ENCODE results near the gene CDKN1B. TPM values are rescaled to one million over a fixed set of nuclear protein-coding genes. Genes with fewer than 3 reads are reported as not detected.

The CDKN1B gene
- total RNA-seq, 1 experiment from 2014 or later = 33.1 TPM

DNA sequence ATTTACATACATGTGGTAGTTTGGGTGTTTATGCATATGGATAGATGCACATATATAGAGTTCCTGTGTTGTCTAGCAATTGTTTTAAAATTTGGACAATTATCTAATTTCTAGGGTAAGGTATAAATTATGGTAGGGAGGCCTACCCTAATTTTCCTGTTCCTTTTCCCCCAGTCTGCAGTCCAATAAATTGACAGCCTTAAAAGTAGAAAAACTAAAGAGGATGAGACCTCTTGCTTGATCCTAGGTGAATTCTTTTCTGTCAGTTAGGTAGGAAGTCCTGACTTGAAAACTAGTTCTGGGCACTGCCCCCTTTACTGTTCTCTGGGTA, 2.1 kb upstream of the CDKN1B start:
- no peak overlapping the region for H2AFZ ChIP-seq (ENCODE audit: low read depth, low read length, poor library complexity, severe bottlenecking)
- no peak overlapping the region for H3K9ac ChIP-seq (ENCODE audit: low read length)

More for the DNA sequence above, 2.1 kb upstream of the CDKN1B start:
- TF ChIP-seq CTCF (IDR thresholded peaks at IDR 0.05 in 2 of 3, conservative IDR thresholded peaks at IDR 0.05 in 1 of 3; ENCODE audit: borderline replicate concordance in 1 of 3, insufficient read depth in 1 of 3, low read depth in 2 of 3, low read length in 2 of 3) = no peak
- TF ChIP-seq ZFX (IDR thresholded peaks at IDR 0.05) = no peak
- TF ChIP-seq YY1 (IDR thresholded peaks at IDR 0.05; ENCODE audit: extremely low read depth, insufficient replicate concordance, low read depth, low read length) = no peak
- TF ChIP-seq EZH2phosphoT487 (IDR thresholded peaks at IDR 0.05; ENCODE audit: borderline replicate concordance) = no peak
- TF ChIP-seq POLR2AphosphoS5 (IDR thresholded peaks at IDR 0.05; ENCODE audit: low read depth, low read length) = no peak
- no peak for TF ChIP-seq MAX (IDR thresholded peaks at IDR 0.05)
- TF ChIP-seq, protein P1, sequence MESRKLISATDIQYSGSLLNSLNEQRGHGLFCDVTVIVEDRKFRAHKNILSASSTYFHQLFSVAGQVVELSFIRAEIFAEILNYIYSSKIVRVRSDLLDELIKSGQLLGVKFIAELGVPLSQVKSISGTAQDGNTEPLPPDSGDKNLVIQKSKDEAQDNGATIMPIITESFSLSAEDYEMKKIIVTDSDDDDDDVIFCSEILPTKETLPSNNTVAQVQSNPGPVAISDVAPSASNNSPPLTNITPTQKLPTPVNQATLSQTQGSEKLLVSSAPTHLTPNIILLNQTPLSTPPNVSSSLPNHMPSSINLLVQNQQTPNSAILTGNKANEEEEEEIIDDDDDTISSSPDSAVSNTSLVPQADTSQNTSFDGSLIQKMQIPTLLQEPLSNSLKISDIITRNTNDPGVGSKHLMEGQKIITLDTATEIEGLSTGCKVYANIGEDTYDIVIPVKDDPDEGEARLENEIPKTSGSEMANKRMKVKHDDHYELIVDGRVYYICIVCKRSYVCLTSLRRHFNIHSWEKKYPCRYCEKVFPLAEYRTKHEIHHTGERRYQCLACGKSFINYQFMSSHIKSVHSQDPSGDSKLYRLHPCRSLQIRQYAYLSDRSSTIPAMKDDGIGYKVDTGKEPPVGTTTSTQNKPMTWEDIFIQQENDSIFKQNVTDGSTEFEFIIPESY (IDR thresholded peaks at IDR 0.05; ENCODE audit: extremely low read depth, insufficient replicate concordance, low read length) = no peak
- no peak for TF ChIP-seq ZNF274 (IDR thresholded peaks at IDR 0.05; ENCODE audit: low read depth, low read length)
- no peak for TF ChIP-seq JUND (IDR thresholded peaks at IDR 0.05)
- no peak for TF ChIP-seq FOSL1 (IDR thresholded peaks at IDR 0.05; ENCODE audit: low read depth)
- no peak for TF ChIP-seq RAD21 (IDR thresholded peaks at IDR 0.05; ENCODE audit: low read depth)
- no peak for TF ChIP-seq SIN3A (IDR thresholded peaks at IDR 0.05; ENCODE audit: low read depth)
- no peak overlapping the region for H3K4me3 ChIP-seq (replicated peaks in 1 of 2; ENCODE audit: low read depth in 1 of 2, low read length in 2 of 2)
- CTCF ChIA-PET = interaction anchor here (1.0 to 1.6 kb wide), 3 partner anchors 11 to 22 kb away, joined by 4 to 7 read pairs (median 6); no protein-coding TSS in a partner anchor
- no peaks in the 10 kb centered on the region for H3K9me2 ChIP-seq (ENCODE audit: insufficient read depth)
- H3K27me3 ChIP-seq (ENCODE audit: insufficient read depth, low read length) = no peaks in the 10 kb centered on the region
- no peak for DNase-seq (ENCODE audit: low read depth, low spot score)
- no peaks in the 10 kb centered on the region for H3K9me3 ChIP-seq (ENCODE audit: control insufficient read depth in 1 of 2, insufficient read depth in 1 of 2, low read depth in 1 of 2, low read length in 2 of 2)
- H3K4me1 ChIP-seq (ENCODE audit: control insufficient read depth in 1 of 2, insufficient read depth in 2 of 2, low read length in 2 of 2) = peaks cover 17 to 40% of the 10 kb centered on the region in 2 experiments; a peak in 3 of 4 replicates
- peak overlapping the region; percentile 98; the same call in 1 of the 2 replicates for H3K4me2 ChIP-seq (ENCODE audit: low read length)
- no peak for ATAC-seq
- H3K79me2 ChIP-seq (ENCODE audit: insufficient read depth, low read length) = peaks cover 29% of the 10 kb centered on the region
- no peaks in the 10 kb centered on the region for H4K20me1 ChIP-seq (ENCODE audit: insufficient read depth)
- peaks cover 7 to 11% of the 10 kb centered on the region in 2 experiments; a peak in 2 of 4 replicates for H3K36me3 ChIP-seq (ENCODE audit: control insufficient read depth in 1 of 2, insufficient read depth in 2 of 2, low read length in 2 of 2)
- POLR2A ChIA-PET = interaction anchor here (2.4 kb wide), 1 partner anchor 10 kb away, joined by 21 read pairs; no protein-coding TSS in a partner anchor
- BruUV-seq (replicated peaks) = no TSS peak
- intact Hi-C loops (cut with micrococcal nuclease) = no loop called here
- RAD21 ChIA-PET (ENCODE audit: low non-redundant PET in 1 of 2, low total read pairs in 2 of 2, uncharacterized antibody in 2 of 2, unreplicated experiment in 2 of 2) = no interaction called here
- no peak overlapping the region for H3K27ac ChIP-seq (ENCODE audit: low read depth, low read length)
